Nephron (organoid): ENCODE results near the gene ITM2B.

Experiments
- H3K27ac Mint-ChIP-seq, 3 experiments: 2 replicates each; pipeline ENCODE4 v1.8.0; 2020; ENCODE audit warnings: mixed read lengths in 3 of 3, mild to moderate bottlenecking in 2 of 3, moderate library complexity in 1 of 3
- H3K27me3 Mint-ChIP-seq: 2 replicates; pipeline ENCODE4 v1.8.0; 2021; ENCODE audit warnings: low read depth, mild to moderate bottlenecking, moderate library complexity, mixed read lengths
- H3K36me3 Mint-ChIP-seq: 2 replicates; pipeline ENCODE4 v1.8.0; 2020; ENCODE audit warnings: low read depth, mixed read lengths
- H3K4me1 Mint-ChIP-seq: 2 replicates; pipeline ENCODE4 v1.8.0; 2020; ENCODE audit warnings: mixed read lengths
- H3K4me3 Mint-ChIP-seq, 3 experiments: 2 replicates each; pipeline ENCODE4 v1.8.0; 2020; ENCODE audit warnings: mild to moderate bottlenecking in 3 of 3, mixed read lengths in 3 of 3, moderate library complexity in 2 of 3
- H3K9me3 Mint-ChIP-seq: 2 replicates; pipeline ENCODE4 v1.8.0; 2020; ENCODE audit warnings: mixed read lengths
- CTCF ChIP-seq, 3 experiments: fragments of 200-600 bp; sonication (generic); IDR thresholded peaks; one replicate each; pipeline ENCODE4 v1.5.0; 2021; ENCODE audit warnings: antibody characterized with exemption in 3 of 3; ENCODE audit not compliant: unreplicated experiment in 3 of 3

The ITM2B gene

GRCh38 chr13:48281556-48281955 lies 48.5 kb downstream of the ITM2B start:
- no peak for TF ChIP-seq CTCF (IDR thresholded peaks at IDR 0.05; ENCODE audit: unreplicated experiment in 3 of 3)
- Mint-ChIP-seq H3K27me3 (no peaks in the 10 kb centered on the region), H3K36me3 (no peaks in the 10 kb centered on the region), H3K4me1 (no peaks in the 10 kb centered on the region), H3K9me3 (no peaks in the 10 kb centered on the region), H3K4me3 (no peak overlapping the region), H3K27ac (peak overlapping the region in 2 of 3 experiments; percentile 36 to 39)

GRCh38 chr13:48291730-48292129 lies 58.7 kb downstream of the ITM2B start:
- H3K27ac Mint-ChIP-seq: no peak overlapping the region
- H3K4me1 Mint-ChIP-seq: no peaks in the 10 kb centered on the region
- TF ChIP-seq CTCF (IDR thresholded peaks at IDR 0.05; ENCODE audit: unreplicated experiment in 3 of 3): no peak

GRCh38 chr13:48292650-48293049 lies 59.6 kb downstream of the ITM2B start:
- no peak for TF ChIP-seq CTCF (IDR thresholded peaks at IDR 0.05; ENCODE audit: unreplicated experiment in 3 of 3)
- Mint-ChIP-seq H3K27me3 (no peaks in the 10 kb centered on the region), H3K27ac (no peak overlapping the region), H3K36me3 (no peaks in the 10 kb centered on the region), H3K4me3 (no peak overlapping the region), H3K9me3 (no peaks in the 10 kb centered on the region), H3K4me1 (no peaks in the 10 kb centered on the region)

More at GRCh38 chr13:48291730-48292129, 58.7 kb downstream of the ITM2B start:
- Mint-ChIP-seq H3K36me3 (no peaks in the 10 kb centered on the region), H3K4me3 (no peak overlapping the region), H3K9me3 (no peaks in the 10 kb centered on the region), H3K27me3 (no peaks in the 10 kb centered on the region)

GRCh38 chr13:48294653-48295052 lies 61.6 kb downstream of the ITM2B start:
- no peaks in the 10 kb centered on the region for H3K9me3 Mint-ChIP-seq
- H3K4me1 Mint-ChIP-seq: no peaks in the 10 kb centered on the region
- H3K27me3 Mint-ChIP-seq: no peaks in the 10 kb centered on the region
- TF ChIP-seq CTCF (IDR thresholded peaks at IDR 0.05; ENCODE audit: unreplicated experiment in 3 of 3): no peak
- H3K36me3 Mint-ChIP-seq: no peaks in the 10 kb centered on the region
- H3K4me3 Mint-ChIP-seq: no peak overlapping the region
- no peak overlapping the region for H3K27ac Mint-ChIP-seq

- no peak for TF ChIP-seq CTCF (IDR thresholded peaks at IDR 0.05; ENCODE audit: unreplicated experiment in 3 of 3)
- Mint-ChIP-seq H3K4me3 (no peak overlapping the region), H3K4me1 (no peaks in the 10 kb centered on the region), H3K9me3 (no peaks in the 10 kb centered on the region), H3K27ac (no peak overlapping the region), H3K36me3 (no peaks in the 10 kb centered on the region), H3K27me3 (no peaks in the 10 kb centered on the region)
Observed at GRCh38 chr13:48295271-48295670, 62.3 kb downstream of the ITM2B start.

GRCh38 chr13:48296528-48296927 lies 63.5 kb downstream of the ITM2B start:
- Mint-ChIP-seq H3K4me3 (no peak overlapping the region), H3K9me3 (no peaks in the 10 kb centered on the region), H3K27me3 (no peaks in the 10 kb centered on the region), H3K4me1 (no peaks in the 10 kb centered on the region), H3K27ac (no peak overlapping the region), H3K36me3 (no peaks in the 10 kb centered on the region)
- TF ChIP-seq CTCF (IDR thresholded peaks at IDR 0.05; ENCODE audit: unreplicated experiment in 3 of 3): no peak
